ENCODE data around the gene LDOC1. TPM values are rescaled to one million over a fixed set of nuclear protein-coding genes. Genes with fewer than 3 reads are reported as not detected.

Gene LDOC1
- total RNA-seq, 4 donors from 2014 or later: 3.3 to 10.6 (median 7.0) TPM

- TF ChIP-seq CTCF (IDR thresholded peaks at IDR 0.05) (no peak), POLR2A (IDR thresholded peaks at IDR 0.05) (no peak), EP300 (IDR thresholded peaks at IDR 0.05) (no peak)
- H3K27me3 ChIP-seq: no peaks in the 10 kb centered on the region
- WGBS, 2 donors: 49 to 59% methylated on average over 5 of the region's 5 CpGs
Observed at GRCh38 chrX:141185366-141185765, 8.4 kb upstream of the LDOC1 start.

DNA sequence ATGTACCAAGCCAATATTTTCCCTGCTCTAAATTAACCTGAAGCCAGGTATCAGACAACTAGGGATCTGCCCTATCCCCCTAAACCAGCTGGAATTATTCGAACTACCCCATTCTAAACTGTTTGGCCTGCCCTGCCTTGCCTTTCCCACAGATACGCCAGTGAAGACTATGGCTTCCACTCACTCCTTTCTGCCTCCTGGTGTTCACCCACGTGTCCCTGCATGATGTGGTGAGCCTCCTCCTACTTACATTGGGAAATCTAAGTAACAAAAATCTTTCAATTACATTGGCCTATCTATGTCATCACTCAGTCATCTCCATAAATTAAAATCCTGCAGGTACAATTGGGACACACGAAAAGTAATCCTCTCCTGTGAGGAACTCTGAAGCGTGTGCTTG is 6.1 kb upstream of the LDOC1 start:
- DNase-seq (ENCODE audit: low spot score in 2 of 2): no peak
- 66 to 81% methylated on average over 5 of the region's 5 CpGs for WGBS, 2 donors
- Histone ChIP-seq H3K4me1 (no peaks in the 10 kb centered on the region), H3K27ac (no peak overlapping the region), H3K36me3 (no peaks in the 10 kb centered on the region), H3K9me3 (no peaks in the 10 kb centered on the region), H3K4me3 (no peak overlapping the region), H3K27me3 (no peaks in the 10 kb centered on the region)
- TF ChIP-seq POLR2A (IDR thresholded peaks at IDR 0.05) (no peak), EP300 (IDR thresholded peaks at IDR 0.05) (no peak), CTCF (IDR thresholded peaks at IDR 0.05) (no peak)

More at GRCh38 chrX:141185366-141185765, 8.4 kb upstream of the LDOC1 start:
- no peak overlapping the region for H3K4me3 ChIP-seq
- H3K36me3 ChIP-seq: no peaks in the 10 kb centered on the region
- no peak for DNase-seq (ENCODE audit: low spot score in 2 of 2)
- H3K9me3 ChIP-seq: no peaks in the 10 kb centered on the region
- H3K27ac ChIP-seq: no peak overlapping the region
- H3K4me1 ChIP-seq: no peaks in the 10 kb centered on the region

DNA sequence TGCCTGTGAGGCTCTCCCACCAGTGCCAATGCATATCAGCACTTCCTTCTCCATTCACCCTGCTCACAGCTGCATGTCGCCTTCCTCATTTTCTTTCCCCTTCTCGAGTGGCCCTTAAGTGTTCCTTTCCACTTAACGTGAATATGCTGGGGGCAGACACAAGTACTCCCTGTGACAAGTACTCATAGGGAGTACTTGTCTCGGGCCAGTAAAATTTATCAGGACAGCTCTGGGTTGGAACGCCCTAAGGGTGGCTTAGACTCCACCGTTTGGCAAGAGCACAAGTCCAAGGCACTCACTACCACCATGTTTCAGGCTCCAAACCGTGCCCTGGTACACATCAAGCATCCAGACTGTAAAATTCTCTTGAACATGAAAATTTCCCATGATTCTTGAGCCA is 3.9 kb upstream of the LDOC1 start:
- TF ChIP-seq EP300 (IDR thresholded peaks at IDR 0.05): no peak
- TF ChIP-seq CTCF (IDR thresholded peaks at IDR 0.05): no peak
- no peak for TF ChIP-seq POLR2A (IDR thresholded peaks at IDR 0.05)
- Histone ChIP-seq H3K27me3 (no peaks in the 10 kb centered on the region), H3K27ac (no peak overlapping the region), H3K36me3 (no peaks in the 10 kb centered on the region), H3K4me3 (no peak overlapping the region), H3K9me3 (no peaks in the 10 kb centered on the region), H3K4me1 (peaks cover 0 to 6% (median 0%) of the 10 kb centered on the region in 4 donors)
- no peak for DNase-seq (ENCODE audit: low spot score in 2 of 2)
- WGBS, 2 donors: 74 to 82% methylated on average over 5 to 7 of the region's 7 CpGs

- Histone ChIP-seq H3K36me3 (no peaks in the 10 kb centered on the region), H3K27me3 (no peaks in the 10 kb centered on the region), H3K27ac (peak overlapping the region in 1 of 4 donors; percentile 8), H3K4me1 (peaks cover 0 to 6% (median 0%) of the 10 kb centered on the region in 4 donors), H3K4me3 (peak overlapping the region in 1 of 4 donors; percentile 66), H3K9me3 (no peaks in the 10 kb centered on the region)
- no peak for TF ChIP-seq EP300 (IDR thresholded peaks at IDR 0.05)
- no peak for TF ChIP-seq POLR2A (IDR thresholded peaks at IDR 0.05)
- no peak for TF ChIP-seq CTCF (IDR thresholded peaks at IDR 0.05)
- no peak for DNase-seq (ENCODE audit: low spot score in 2 of 2)
- 82 to 98% methylated on average over 5 of the region's 5 CpGs for WGBS, 2 donors
Observed at GRCh38 chrX:141175786-141176185, 1.1 kb downstream of the LDOC1 start.

DNA sequence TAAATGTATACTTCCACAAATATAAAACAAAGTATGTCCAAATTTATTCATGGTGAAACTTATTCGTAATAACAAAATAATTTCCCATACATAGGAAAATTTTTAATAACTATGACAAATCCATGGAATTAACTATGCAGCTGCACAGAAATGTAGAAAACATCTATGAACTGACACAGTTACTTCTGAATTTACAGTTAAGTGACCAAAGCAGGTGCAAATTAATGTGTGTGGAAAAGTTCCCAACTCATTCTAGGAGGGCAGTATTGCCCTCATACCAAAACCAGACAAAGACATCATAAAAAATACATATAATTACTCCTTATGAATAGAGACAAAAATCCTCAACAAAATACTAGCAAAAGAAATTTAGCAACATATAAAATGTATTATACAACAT is 12.5 kb downstream of the LDOC1 start:
- DNase-seq (ENCODE audit: low spot score in 2 of 2): no peak
- Histone ChIP-seq H3K27ac (no peak overlapping the region), H3K27me3 (no peaks in the 10 kb centered on the region), H3K9me3 (peaks cover 0 to 3% (median 0%) of the 10 kb centered on the region in 4 donors), H3K4me3 (no peak overlapping the region), H3K36me3 (no peaks in the 10 kb centered on the region), H3K4me1 (no peaks in the 10 kb centered on the region)
- TF ChIP-seq CTCF (IDR thresholded peaks at IDR 0.05) (no peak), POLR2A (IDR thresholded peaks at IDR 0.05) (no peak), EP300 (IDR thresholded peaks at IDR 0.05) (no peak)
- WGBS, 2 donors: 79 to 100% methylated on average over 1 of the region's 1 CpG

Data from tibial nerve (tissue), 4 donors.